ENCODE results near the gene ZYG11B.
A peak's percentile ranks its signal among the peaks of the same experiment; 100 is the strongest.
"Not testable (repeated sequence)": the region's sequence is repeated elsewhere in the genome, so short reads cannot be mapped to it uniquely, and the experiment has no call there.

The ZYG11B gene

GRCh38 chr1:52726265-52727113 is at the start of gene ZYG11B:
Gene ZYG11B, plus strand, starts transcription at chr1:52726453. Its CDS starts 201 bp downstream, at chr1:52726654.
- peak; percentile 83 for DNase-seq

DNA sequence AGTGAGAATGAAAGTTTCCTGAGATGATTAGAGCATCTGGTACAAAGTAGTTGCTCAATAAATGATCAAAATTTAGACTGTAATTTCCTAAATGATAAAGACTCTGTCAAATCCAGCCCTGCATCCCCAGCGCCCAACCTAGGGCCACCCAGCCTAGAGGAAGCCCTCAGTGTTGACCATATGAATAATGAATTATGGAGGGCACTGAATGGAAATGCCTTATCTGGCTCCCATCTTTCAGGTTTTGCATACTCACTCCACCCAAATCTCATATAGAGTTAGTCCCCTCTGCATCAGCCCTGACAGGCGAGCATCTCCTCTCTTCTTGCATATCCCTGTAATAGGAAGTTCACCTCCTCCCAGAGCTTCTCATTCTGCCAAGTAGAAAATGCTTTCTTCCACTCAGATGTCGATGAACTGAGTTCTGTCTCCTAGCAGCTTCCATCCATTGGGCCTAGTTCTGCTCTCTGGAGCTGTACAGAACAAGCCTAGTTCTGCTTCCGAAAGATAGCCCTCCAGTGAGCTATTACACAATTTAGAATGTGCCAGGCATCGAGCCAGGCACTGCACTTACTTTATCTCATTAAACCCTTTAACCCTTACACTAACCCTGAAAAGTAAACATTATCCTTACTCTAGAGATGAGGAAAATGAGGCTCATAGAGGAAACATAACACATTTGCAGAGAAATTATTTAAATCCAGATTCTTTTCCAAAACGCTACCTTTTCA is 49.0 kb upstream of the ZYG11B start:
- DNase-seq, result no peak

- peak; percentile 15 for DNase-seq
Measured at GRCh38 chr1:52679048-52679447, 47.2 kb upstream of the ZYG11B start.

GRCh38 chr1:52679498-52679897 is 46.8 kb upstream of the ZYG11B start:
- no peak for DNase-seq

DNA sequence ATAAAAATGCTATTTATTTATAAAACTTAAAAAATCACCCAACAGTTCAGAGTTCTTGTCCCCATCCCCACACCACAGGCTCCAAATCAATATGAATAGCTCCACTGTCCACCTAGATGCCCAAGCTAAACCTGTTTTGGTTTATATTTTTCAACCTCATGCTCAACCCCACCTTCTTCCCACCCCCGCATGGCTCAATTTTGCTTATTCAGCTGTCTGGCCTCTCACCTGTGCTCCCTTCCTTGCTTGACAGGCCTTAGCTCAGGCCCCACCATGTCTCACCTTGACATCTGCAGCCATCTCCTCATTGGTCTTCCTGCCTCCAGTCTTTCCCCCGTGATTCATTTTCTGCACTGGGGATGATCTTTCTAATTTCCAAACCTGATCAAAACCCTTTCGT is 45.9 kb upstream of the ZYG11B start:
- no peak for DNase-seq

- DNase-seq, result no peak
Measured at GRCh38 chr1:52681136-52681535, 45.1 kb upstream of the ZYG11B start.

GRCh38 chr1:52683367-52683940 is 42.8 kb upstream of the ZYG11B start:
- DNase-seq, result no peak

DNA sequence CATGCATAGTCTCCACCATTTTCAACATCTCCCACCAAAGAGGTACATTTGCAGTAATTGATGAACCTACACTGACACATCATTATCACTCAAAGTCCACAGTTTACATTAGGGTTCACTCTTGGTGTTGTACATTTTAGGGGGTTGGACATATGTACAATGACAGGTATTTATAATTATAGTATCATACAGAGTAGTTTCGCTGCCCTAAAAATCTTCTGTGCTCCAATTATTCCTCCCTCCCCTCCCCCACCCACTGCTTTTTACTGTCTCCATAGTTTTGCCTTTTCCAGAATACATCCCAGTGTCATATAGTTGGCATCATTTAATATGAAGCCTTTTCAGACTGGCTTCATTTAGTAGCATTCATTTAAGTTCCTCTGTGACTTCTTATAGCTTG is 41.7 kb upstream of the ZYG11B start:
- DNase-seq, result no peak

- peak; percentile 68 for DNase-seq
Measured at GRCh38 chr1:52686261-52686751, 39.9 kb upstream of the ZYG11B start.

GRCh38 chr1:52686830-52687229 is 39.4 kb upstream of the ZYG11B start:
- DNase-seq, result no peak

DNA sequence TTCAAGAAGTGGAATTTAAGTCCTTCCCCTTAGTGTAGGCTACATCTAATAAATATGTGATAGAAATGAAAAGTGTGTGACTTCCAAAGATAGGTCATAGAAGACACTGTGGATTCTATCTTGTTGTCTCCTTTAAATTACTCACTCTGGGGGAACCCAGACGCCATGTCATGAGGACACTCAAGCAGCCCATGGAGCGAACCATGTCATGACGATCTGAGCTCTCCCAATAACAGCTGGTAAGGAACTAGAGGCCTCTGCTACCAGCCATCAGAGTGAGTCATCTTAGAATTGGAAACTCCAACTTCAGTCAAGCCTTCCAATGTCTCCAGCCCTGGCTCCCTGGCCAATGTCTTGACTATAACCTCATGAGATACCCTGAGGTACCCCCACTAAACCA is 34.4 kb upstream of the ZYG11B start:
- no peak for DNase-seq

- no peak for DNase-seq
Measured at GRCh38 chr1:52692697-52693096, 33.6 kb upstream of the ZYG11B start.

GRCh38 chr1:52693351-52693750 is 32.9 kb upstream of the ZYG11B start:
- DNase-seq, result not testable (repeated sequence)

DNA sequence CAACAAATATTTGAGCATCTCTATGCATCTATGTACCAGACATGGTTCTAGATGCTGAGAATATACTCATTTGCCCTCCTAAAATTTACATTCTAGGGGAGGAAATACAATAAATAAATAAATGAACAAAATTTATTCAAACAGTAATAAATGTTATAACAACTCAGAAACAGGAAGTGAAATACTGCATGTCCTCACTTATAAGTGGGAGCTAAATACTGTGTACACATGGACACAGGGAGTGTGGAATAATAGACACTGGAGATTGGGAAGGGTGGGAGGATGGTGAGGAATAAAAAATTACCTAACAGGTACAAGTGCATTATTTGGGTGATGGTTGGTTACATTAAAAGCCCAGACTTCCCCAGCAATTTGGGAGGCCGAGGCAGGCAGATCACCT is 32.4 kb upstream of the ZYG11B start:
- DNase-seq, result no peak

DNA sequence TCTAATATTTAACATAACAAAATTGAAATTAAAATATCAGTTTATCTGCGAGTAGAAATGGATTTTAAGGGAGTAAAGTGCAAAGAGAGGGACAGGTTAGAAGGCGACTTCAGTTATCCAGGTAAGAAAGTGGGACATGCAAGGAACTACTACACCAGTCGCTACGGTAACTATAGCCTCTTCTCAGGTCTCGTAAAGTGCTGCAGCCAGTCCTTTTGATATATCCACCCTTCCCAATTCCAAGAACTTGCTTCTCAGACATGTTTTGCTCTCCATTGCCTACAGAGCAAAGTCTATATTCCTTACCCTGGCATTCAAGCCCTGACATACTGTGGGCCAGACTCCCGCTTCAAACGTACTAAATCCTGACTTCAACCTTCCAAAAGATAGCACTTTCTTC is 30.6 kb upstream of the ZYG11B start:
- no peak for DNase-seq

- DNase-seq, result peak; percentile 89
Measured at GRCh38 chr1:52697795-52698674, 28.2 kb upstream of the ZYG11B start, which contains the start of gene COA7. Gene COA7, minus strand, starts transcription at chr1:52698347. Its CDS starts 21 bp downstream, at chr1:52698326.

DNA sequence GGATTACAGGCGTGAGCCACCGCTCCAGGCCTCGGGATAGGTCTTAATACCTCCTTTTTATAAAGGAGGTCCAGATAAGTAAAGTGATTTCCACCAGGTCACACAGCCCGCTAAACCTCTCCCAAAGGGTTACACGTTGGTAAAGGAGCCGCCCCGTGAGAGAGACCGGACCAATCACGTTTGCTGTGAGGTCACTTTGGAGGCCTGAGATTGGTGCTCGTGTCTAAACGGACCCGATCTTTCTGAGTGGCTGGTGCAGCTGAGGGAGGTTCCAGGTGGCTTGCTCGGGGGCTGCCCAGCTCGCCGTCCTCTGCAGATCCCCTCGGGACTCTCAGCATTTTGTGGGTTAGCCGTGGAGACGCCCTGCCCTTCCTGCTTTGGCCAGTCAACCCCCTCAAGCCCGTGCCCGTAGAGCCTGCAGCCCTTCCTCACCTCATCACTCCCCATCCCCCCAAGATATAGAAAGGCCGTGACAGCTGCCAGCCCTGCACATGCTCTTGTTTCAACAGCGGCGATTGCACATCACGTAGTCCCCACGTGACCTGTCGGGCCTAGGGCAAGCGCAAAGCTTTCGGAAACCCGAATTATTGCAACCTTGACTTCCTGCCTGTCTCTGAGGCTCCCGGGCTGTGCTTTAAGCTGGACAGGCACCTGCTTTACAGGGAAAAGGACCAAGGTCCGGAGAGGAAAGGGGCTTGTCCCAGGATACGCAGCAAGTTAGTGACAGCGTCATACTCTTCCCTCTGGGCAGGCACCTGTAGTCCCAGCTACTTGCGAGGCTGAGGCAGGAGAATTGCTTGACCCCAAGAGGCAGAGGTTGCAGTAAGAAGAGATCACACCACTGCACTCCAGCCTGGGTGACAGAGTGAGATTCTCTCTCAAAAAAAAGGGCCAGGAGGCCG is 23.1 kb upstream of the ZYG11B start:
- DNase-seq, result no peak

GRCh38 chr1:52706136-52706670 is 20.1 kb upstream of the ZYG11B start:
- no peak for DNase-seq

DNA sequence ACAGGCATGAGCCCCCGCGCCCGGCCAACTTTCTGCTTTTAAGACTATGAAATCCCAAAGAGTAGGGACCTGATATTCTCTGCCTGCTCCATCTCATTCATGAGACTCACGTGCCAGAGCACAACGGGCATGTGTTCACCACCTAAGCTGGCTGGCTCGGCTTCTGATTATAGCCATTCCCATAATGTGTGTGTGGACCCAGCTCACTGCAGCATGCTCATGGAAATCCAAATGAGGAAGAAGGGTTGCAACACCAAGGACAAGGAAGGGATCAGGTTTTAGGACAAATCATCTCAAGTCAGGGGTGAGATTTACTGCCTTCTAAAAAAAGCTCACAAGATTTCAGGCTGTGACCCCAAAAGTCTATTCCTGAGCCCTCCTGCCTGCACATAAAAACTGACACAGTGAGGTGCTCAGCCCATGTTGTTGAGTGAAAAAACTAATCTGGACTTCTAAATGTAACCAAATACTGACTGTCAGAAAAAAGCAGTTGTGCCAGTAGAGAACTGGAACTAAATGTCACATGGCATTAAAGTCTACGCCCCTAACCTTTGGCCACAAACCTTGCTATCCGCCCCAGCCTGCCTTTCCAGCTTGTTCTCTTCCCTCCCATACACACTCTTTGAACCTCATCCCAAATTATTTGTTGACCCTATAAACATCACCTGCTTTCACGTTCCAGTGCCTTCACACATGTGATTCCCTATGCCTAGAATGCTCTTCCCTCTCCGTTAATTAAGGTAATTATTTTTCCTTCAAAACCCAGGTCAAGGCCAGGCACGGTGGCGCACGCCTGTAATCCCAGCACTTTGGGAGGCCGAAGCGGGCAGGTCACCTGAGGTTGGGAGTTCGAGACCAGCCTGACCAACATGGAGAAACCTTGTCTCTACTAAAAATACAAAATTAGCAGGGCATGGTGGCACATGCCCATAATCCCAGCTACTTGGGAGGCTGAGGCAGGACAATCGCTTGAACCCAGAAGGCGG is 19.0 kb upstream of the ZYG11B start:
- no peak for DNase-seq

Data from NCI-H146 (cell line).